ENCODE data around the gene LIMS2.

LIMS2 gene

GRCh38 chr2:127619877-127620705 is 55.2 kb downstream of the LIMS2 start:
- H3K4me3 ChIP-seq, result no peak overlapping the region
- no peaks in the 10 kb centered on the region for H3K4me1 ChIP-seq
- in situ Hi-C loops (cut with MboI; ENCODE audit: low sequenced_read_pairs), result no loop called here
- no peaks in the 10 kb centered on the region for H3K36me3 ChIP-seq (replicated peaks)
- DNase-seq (ENCODE audit: low spot score in 2 of 2), result peak in 1 of 2 experiments; percentile 7
- peaks cover 5% of the 10 kb centered on the region; the same call in 1 of the 2 replicates for H3K27me3 ChIP-seq (ENCODE audit: low read depth)
- H3K9me3 ChIP-seq, result no peaks in the 10 kb centered on the region

DNA sequence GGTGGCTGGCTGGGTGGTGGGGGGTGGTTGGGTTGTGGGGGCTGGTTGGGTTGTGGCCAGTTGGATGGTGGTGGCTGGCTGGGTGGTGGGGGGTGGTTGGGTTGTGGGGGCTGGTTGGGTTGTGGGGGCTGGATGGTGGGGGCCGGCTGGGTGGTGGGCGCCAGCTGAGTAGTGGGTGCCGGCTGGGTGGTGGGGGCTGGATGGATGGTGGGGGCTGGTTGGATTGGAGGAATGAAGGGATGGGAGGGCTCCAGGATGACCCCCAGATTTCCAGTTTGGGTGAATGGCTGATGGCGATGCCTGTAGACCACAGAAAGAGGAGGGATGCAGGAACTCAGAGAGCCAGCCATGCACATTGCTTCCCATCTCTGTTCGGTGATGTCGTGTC is 56.1 kb downstream of the LIMS2 start:
- H3K36me3 ChIP-seq (replicated peaks), result no peaks in the 10 kb centered on the region
- no peaks in the 10 kb centered on the region for H3K9me3 ChIP-seq
- H3K27me3 ChIP-seq (ENCODE audit: low read depth), result peaks cover 5% of the 10 kb centered on the region; the same call in 1 of the 2 replicates
- no peaks in the 10 kb centered on the region for H3K4me1 ChIP-seq
- DNase-seq (ENCODE audit: low spot score in 2 of 2), result no peak
- no peak overlapping the region for H3K4me3 ChIP-seq
- in situ Hi-C loops (cut with MboI; ENCODE audit: low sequenced_read_pairs), result no loop called here

GRCh38 chr2:127618551-127619202 is 56.7 kb downstream of the LIMS2 start:
- in situ Hi-C loops (cut with MboI; ENCODE audit: low sequenced_read_pairs), result no loop called here
- H3K9me3 ChIP-seq, result no peaks in the 10 kb centered on the region
- DNase-seq (ENCODE audit: low spot score in 2 of 2), result no peak
- no peaks in the 10 kb centered on the region for H3K4me1 ChIP-seq
- no peaks in the 10 kb centered on the region for H3K36me3 ChIP-seq (replicated peaks)
- H3K4me3 ChIP-seq, result no peak overlapping the region
- peaks cover 5% of the 10 kb centered on the region; the same call in 1 of the 2 replicates for H3K27me3 ChIP-seq (ENCODE audit: low read depth)

DNA sequence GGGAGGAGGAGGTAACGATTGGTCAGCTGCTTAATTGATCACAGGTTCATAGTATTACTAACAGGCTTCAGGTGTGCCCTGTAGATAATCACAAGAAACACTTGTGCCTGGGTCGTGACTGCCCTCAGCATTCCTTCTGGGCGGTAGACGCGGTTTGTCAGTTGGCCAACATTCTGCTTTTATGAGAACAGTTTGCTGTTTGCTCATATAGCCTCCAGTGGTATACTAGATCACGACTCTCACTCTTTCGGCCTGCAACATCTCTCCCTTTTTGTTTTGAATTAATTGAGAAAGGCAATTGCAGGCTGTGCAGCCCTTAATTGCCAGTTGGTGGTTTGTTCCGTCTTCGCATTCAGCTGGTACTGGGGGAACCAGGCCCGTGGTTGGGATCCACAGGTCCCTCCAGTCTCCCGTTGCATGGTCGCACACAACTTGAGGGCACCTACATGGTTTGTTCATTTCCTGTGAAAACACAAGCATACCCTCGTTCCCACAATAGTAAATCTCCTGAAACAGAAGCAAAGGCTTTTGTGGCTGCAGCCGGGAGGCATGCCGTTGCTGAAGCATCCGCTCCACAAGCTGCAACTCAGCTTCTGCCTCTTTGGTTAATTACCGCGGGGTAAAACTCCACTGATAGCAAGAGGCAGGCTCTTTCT is 59.7 kb downstream of the LIMS2 start:
- peaks cover 3% of the 10 kb centered on the region; the same call in 1 of the 2 replicates for H3K9me3 ChIP-seq
- H3K27me3 ChIP-seq (ENCODE audit: low read depth), result peaks cover 5% of the 10 kb centered on the region; the same call in 1 of the 2 replicates
- DNase-seq (ENCODE audit: low spot score in 2 of 2), result no peak
- H3K4me1 ChIP-seq, result no peaks in the 10 kb centered on the region
- H3K4me3 ChIP-seq, result no peak overlapping the region
- in situ Hi-C loops (cut with MboI; ENCODE audit: low sequenced_read_pairs), result no loop called here
- H3K36me3 ChIP-seq (replicated peaks), result no peaks in the 10 kb centered on the region

- H3K9me3 ChIP-seq, result peaks cover 3% of the 10 kb centered on the region; the same call in 1 of the 2 replicates
- in situ Hi-C loops (cut with MboI; ENCODE audit: low sequenced_read_pairs), result no loop called here
- peaks cover 5% of the 10 kb centered on the region; the same call in 1 of the 2 replicates for H3K27me3 ChIP-seq (ENCODE audit: low read depth)
- DNase-seq (ENCODE audit: low spot score in 2 of 2), result no peak
- H3K4me3 ChIP-seq, result no peak overlapping the region
- no peaks in the 10 kb centered on the region for H3K36me3 ChIP-seq (replicated peaks)
- no peaks in the 10 kb centered on the region for H3K4me1 ChIP-seq
Observed at GRCh38 chr2:127614731-127615130, 60.6 kb downstream of the LIMS2 start.

DNA sequence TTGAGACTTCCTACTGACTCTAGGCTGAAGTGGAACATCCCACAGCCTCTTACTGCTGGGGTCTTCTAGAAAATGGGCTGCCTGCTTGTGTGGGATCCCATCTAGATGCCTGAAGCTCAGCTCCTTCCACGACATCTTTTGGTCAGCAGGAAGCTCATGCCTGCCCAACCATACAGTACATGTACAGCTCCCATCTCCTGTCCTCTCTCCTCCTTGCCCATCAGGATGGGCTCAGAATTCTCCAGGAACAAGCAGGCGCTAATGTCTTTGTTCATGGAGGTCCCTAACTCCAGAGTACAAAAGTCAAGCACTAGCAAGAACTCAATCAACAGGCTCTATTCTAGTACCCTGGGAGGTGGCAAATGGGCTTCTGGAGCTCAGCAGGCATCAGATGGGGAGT is 61.1 kb downstream of the LIMS2 start:
- Histone ChIP-seq H3K9me3 (peaks cover 3% of the 10 kb centered on the region; the same call in 1 of the 2 replicates), H3K4me1 (no peaks in the 10 kb centered on the region), H3K27me3 (ENCODE audit: low read depth) (peaks cover 5% of the 10 kb centered on the region; the same call in 1 of the 2 replicates), H3K4me3 (no peak overlapping the region), H3K36me3 (replicated peaks) (no peaks in the 10 kb centered on the region)
- no peak for DNase-seq (ENCODE audit: low spot score in 2 of 2)
- in situ Hi-C loops (cut with MboI; ENCODE audit: low sequenced_read_pairs), result no loop called here

DNA sequence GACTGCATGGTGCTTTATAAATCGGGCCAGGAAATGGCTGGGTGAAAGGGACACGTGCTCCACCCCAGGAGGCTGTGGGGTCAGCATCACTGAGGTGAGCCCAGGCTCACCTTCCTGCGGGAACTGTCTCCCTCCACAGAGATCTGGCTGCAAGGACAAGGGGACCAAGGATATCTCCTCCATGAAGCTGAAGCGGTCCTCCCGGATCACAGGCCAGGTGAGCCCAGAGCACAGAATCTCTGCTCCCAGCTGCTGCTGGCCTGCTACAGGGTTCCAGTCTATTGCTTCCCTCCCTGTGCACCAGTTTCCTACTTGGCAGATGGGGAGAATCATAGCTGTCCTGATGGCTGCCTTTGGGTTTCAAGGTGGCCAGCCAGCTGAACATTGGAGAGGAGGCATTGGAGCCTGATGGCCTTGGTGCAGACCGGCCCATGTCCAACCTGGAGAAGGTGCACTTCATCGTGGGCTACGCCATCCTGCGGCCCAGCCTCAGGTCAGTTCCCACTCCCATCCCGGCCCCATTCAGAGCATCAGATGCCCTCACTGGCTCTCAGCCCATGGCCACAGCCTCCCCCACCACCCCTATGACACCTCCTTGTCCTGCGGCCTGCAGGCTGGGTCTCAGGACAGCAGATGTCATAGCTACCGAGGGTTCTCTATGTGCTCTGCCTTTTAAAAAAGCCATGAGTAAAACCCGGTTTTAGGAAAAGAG is 63.1 kb downstream of the LIMS2 start:
- H3K36me3 ChIP-seq (replicated peaks), result no peaks in the 10 kb centered on the region
- DNase-seq (ENCODE audit: low spot score in 2 of 2), result no peak
- no peaks in the 10 kb centered on the region for H3K4me1 ChIP-seq
- in situ Hi-C loops (cut with MboI; ENCODE audit: low sequenced_read_pairs), result no loop called here
- no peak overlapping the region for H3K4me3 ChIP-seq
- H3K27me3 ChIP-seq (ENCODE audit: low read depth), result peaks cover 5% of the 10 kb centered on the region; the same call in 1 of the 2 replicates
- H3K9me3 ChIP-seq, result peaks cover 3% of the 10 kb centered on the region; the same call in 1 of the 2 replicates

DNA sequence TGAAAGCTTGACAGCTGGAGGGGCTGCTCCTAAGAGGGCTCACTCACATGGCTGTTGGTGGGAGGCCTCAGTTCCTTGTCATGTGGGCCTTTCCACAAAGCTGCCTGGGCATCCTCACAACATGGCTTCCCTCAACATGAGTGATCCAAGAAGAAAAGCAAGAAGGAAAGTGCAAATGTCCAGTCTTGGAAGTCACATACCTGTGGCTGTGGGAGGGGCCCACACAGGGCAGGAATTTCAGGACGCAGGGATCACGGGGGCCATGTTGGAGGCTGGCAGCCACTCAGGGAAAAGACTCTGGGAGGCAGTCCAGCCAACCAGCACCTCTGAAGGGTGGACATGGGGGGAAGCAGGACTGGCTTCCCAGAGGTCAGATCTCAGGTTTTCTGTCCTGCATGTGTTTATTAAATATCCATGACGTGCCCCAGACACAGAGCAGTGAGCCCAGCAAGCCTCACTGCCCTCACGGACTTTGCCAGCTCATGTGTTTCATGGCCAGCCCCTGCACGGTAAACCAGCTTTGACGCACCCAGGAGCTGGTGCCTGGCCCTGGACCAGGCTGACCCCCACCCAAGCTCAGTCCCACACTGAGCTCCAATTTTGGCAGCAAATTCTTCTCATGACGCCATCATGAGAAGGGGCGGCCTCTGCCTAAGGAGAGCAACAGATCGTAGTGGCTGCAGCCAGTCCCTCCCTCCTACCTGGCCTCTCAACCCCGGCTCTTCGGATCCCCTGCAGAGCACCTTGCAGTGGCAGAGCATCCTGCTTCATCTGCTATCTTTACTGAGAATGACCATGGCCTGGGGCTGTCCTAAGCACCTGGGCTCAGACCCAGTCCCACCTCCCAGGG is 64.0 kb downstream of the LIMS2 start:
- Histone ChIP-seq H3K36me3 (replicated peaks) (no peaks in the 10 kb centered on the region), H3K27me3 (ENCODE audit: low read depth) (peaks cover 2% of the 10 kb centered on the region; the same call in 1 of the 2 replicates), H3K4me1 (no peaks in the 10 kb centered on the region), H3K4me3 (no peak overlapping the region), H3K9me3 (peaks cover 3% of the 10 kb centered on the region; the same call in 1 of the 2 replicates)
- DNase-seq (ENCODE audit: low spot score in 2 of 2), result no peak
- in situ Hi-C loops (cut with MboI; ENCODE audit: low sequenced_read_pairs), result no loop called here

DNA sequence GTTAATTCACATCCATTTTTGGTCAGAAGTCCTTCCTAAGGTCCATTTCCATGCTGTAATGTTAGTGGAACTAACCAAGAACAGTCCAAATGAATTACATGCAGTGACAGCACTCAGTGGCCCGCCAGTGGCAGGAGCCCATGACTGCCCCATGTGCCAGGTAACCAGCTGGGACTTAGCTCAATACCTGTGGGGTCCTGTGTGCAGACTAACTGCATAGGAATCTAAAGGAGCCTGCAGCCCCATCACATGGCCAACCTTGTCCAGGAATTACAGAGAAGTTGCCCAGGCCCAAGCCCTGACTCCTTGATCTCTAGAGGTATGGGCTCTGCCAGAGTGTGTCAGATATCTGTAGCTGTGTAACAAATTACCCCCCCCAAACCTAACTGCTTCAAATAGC is 64.8 kb downstream of the LIMS2 start:
- Histone ChIP-seq H3K4me3 (no peak overlapping the region), H3K4me1 (no peaks in the 10 kb centered on the region), H3K9me3 (peaks cover 3% of the 10 kb centered on the region; the same call in 1 of the 2 replicates), H3K36me3 (replicated peaks) (no peaks in the 10 kb centered on the region), H3K27me3 (ENCODE audit: low read depth) (no peaks in the 10 kb centered on the region)
- in situ Hi-C loops (cut with MboI; ENCODE audit: low sequenced_read_pairs), result no loop called here
- no peak for DNase-seq (ENCODE audit: low spot score in 2 of 2)

DNA sequence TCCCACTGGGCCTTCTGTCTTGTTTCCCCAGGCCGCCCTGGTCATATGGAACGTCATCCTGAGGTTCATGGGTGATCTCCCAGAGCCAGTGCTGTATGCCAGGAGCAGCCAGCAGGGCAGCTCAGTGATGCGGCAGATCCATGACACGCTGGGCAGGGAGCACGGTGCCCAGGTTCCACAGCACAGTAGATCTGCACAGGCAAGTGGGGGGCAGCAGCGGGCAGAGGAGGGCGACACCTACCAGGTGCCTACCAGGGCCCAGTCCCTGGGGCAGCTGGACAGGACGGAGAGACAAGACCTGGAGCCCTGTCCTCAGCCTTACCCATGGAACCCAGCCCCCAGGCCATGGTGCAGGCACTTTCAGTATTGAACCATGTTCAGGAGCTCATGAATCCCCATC is 65.5 kb downstream of the LIMS2 start:
- Histone ChIP-seq H3K27me3 (ENCODE audit: low read depth) (no peaks in the 10 kb centered on the region), H3K9me3 (peaks cover 3% of the 10 kb centered on the region; the same call in 1 of the 2 replicates), H3K4me3 (no peak overlapping the region), H3K36me3 (replicated peaks) (no peaks in the 10 kb centered on the region), H3K4me1 (no peaks in the 10 kb centered on the region)
- no peak for DNase-seq (ENCODE audit: low spot score in 2 of 2)
- in situ Hi-C loops (cut with MboI; ENCODE audit: low sequenced_read_pairs), result no loop called here

GRCh38 chr2:127609031-127609751 is 66.1 kb downstream of the LIMS2 start:
- in situ Hi-C loops (cut with MboI; ENCODE audit: low sequenced_read_pairs), result no loop called here
- Histone ChIP-seq H3K27me3 (ENCODE audit: low read depth) (no peaks in the 10 kb centered on the region), H3K36me3 (replicated peaks) (no peaks in the 10 kb centered on the region), H3K9me3 (peaks cover 3% of the 10 kb centered on the region; the same call in 1 of the 2 replicates), H3K4me1 (no peaks in the 10 kb centered on the region), H3K4me3 (no peak overlapping the region)
- no peak for DNase-seq (ENCODE audit: low spot score in 2 of 2)

Measured in HAP-1 (cell line).